Natural killer cell (primary cell): ENCODE data around the gene FNDC10. TPM values are rescaled to one million over a fixed set of nuclear protein-coding genes. Genes with fewer than 3 reads are reported as not detected.

ENCODE experiments used
- ATAC-seq, 3 donors: fragments of 150-1000 bp in 2 of 3; fragments of 200-7000 bp in 1 of 3; cut with Tn5 transposase; 1 replicate in 1 of 3; 2 replicates in 2 of 3; pipeline ENCODE4 v1.10.0; 2021; ENCODE audit warnings: mild to moderate bottlenecking in 2 of 3, moderate library complexity in 2 of 3
- DNase-seq, 2 donors: peaks; one replicate each; pipeline versions ENCODE4 v3.0.0 to v3.0.0-alpha.2; 2013 to 2021; ENCODE audit warnings: mixed read lengths in 1 of 2
- H3K27ac ChIP-seq: one replicate; pipeline ENCODE4 v1.5.1; 2013; ENCODE audit warnings: mild to moderate bottlenecking, low read length
- H3K27me3 ChIP-seq: one replicate; pipeline ENCODE4 v1.6.1; 2013; ENCODE audit warnings: low read length; ENCODE audit not compliant: control insufficient read depth, insufficient read depth
- H3K36me3 ChIP-seq: one replicate; pipeline ENCODE4 v1.6.1; 2013; ENCODE audit warnings: low read length; ENCODE audit not compliant: control insufficient read depth, insufficient read depth
- H3K4me1 ChIP-seq: one replicate; pipeline ENCODE4 v1.6.1; 2013; ENCODE audit warnings: low read length; ENCODE audit not compliant: control insufficient read depth, insufficient read depth
- H3K4me3 ChIP-seq: one replicate; pipeline ENCODE4 v1.5.1; 2013; ENCODE audit warnings: low read length
- H3K9me3 ChIP-seq: one replicate; pipeline ENCODE4 v1.6.1; 2013; ENCODE audit warnings: low read length; ENCODE audit not compliant: control insufficient read depth, insufficient read depth
- H3K27ac Mint-ChIP-seq, 2 donors: one replicate each; pipeline ENCODE4 v1.8.0; 2022; ENCODE audit warnings: mild to moderate bottlenecking in 2 of 2, mixed read lengths in 2 of 2, moderate library complexity in 1 of 2
- H3K27me3 Mint-ChIP-seq, 2 donors: one replicate each; pipeline ENCODE4 v1.8.0; 2022; ENCODE audit warnings: low read depth in 2 of 2, mixed read lengths in 2 of 2
- H3K36me3 Mint-ChIP-seq: one replicate; pipeline ENCODE4 v1.8.0; 2022; ENCODE audit warnings: mixed read lengths
- H3K4me1 Mint-ChIP-seq, 2 donors: one replicate each; pipeline ENCODE4 v1.8.0; 2022; ENCODE audit warnings: mixed read lengths in 2 of 2
- H3K4me3 Mint-ChIP-seq: one replicate; pipeline ENCODE4 v1.8.0; 2022; ENCODE audit warnings: mild to moderate bottlenecking, moderate library complexity, mixed read lengths
- H3K9me3 Mint-ChIP-seq, 2 donors: one replicate each; pipeline ENCODE4 v1.8.0; 2022; ENCODE audit warnings: mixed read lengths in 2 of 2
- CTCF ChIP-seq: fragments of 200-600 bp; IDR thresholded peaks from one replicate; pipeline ENCODE4 v1.8.0; 2022; ENCODE audit warnings: antibody characterized with exemption
- WGBS: methylation state at CpG from one replicate; pipeline ENCODE4 v1.1.7; 2013; ENCODE audit warnings: missing lambda C conversion rate; ENCODE audit not compliant: insufficient coverage; 5-methylcytosine and 5-hydroxymethylcytosine counted together
- intact Hi-C: fragments of 100-400 bp; cut with micrococcal nuclease; formaldehyde crosslinking; loops from one replicate; pipeline ENCODE4 v1.14.2; 2022
- total RNA-seq, 4 donors: library from RNA; stranded (reverse); fragments of 120-200 nt in 1 of 4; gene quantifications; one replicate each; pipeline versions ENCODE4 v1.2.3 to v1.2.4, GENCODE V29; 2013 to 2022

FNDC10 gene
- total RNA-seq, 3 donors from 2014 or later (not counting 1 experiment from before 2014, with no cell fraction given): 2.8 to 3.2 (median 3.0) TPM

GRCh38 chr1:1603671-1604373, 3.9 kb upstream of the FNDC10 start:
- 88% methylated on average over 12 of the region's 13 CpGs for WGBS
- Mint-ChIP-seq H3K27me3 (peaks cover 0 to 3% of the 10 kb centered on the region in 2 donors), H3K4me1 (peaks cover 0 to 5% of the 10 kb centered on the region in 2 donors), H3K36me3 (no peaks in the 10 kb centered on the region), H3K27ac (no peak overlapping the region), H3K4me3 (peak overlapping the region; percentile 56), H3K9me3 (no peaks in the 10 kb centered on the region)
- no peak overlapping the region for H3K4me3 ChIP-seq
- H3K27ac ChIP-seq: no peak overlapping the region
- DNase-seq (no peak), ATAC-seq (no peak)
- intact Hi-C loops: no loop called here
- no peaks in the 10 kb centered on the region for H3K9me3 ChIP-seq
- peaks cover 14% of the 10 kb centered on the region for H3K4me1 ChIP-seq
- no peak for TF ChIP-seq CTCF
- peaks cover 2% of the 10 kb centered on the region for H3K27me3 ChIP-seq
- no peaks in the 10 kb centered on the region for H3K36me3 ChIP-seq

GRCh38 chr1:1602968-1603506, 3.1 kb upstream of the FNDC10 start:
- peaks cover 19% of the 10 kb centered on the region for H3K4me1 ChIP-seq
- no peak overlapping the region for H3K4me3 ChIP-seq
- H3K27ac ChIP-seq: no peak overlapping the region
- Mint-ChIP-seq H3K27me3 (peaks cover 0 to 4% of the 10 kb centered on the region in 2 donors), H3K9me3 (no peaks in the 10 kb centered on the region), H3K27ac (peak overlapping the region in 1 of 2 donors; percentile 42), H3K4me1 (peaks cover 0 to 7% of the 10 kb centered on the region in 2 donors), H3K4me3 (peak overlapping the region; percentile 41), H3K36me3 (no peaks in the 10 kb centered on the region)
- 87% methylated on average over 13 of the region's 13 CpGs for WGBS
- ATAC-seq: no peak
- H3K27me3 ChIP-seq: peaks cover 2% of the 10 kb centered on the region
- no peaks in the 10 kb centered on the region for H3K36me3 ChIP-seq
- TF ChIP-seq CTCF: no peak
- H3K9me3 ChIP-seq: no peaks in the 10 kb centered on the region
- DNase-seq: no peak
- intact Hi-C loops: no loop called here

- intact Hi-C loops: no loop called here
- no peak for TF ChIP-seq CTCF
- peak in 1 of 2 donors; percentile 13 for DNase-seq
- Mint-ChIP-seq H3K4me3 (peak overlapping the region; percentile 41), H3K4me1 (peaks cover 0 to 7% of the 10 kb centered on the region in 2 donors), H3K27ac (peak overlapping the region in 1 of 2 donors; percentile 42), H3K27me3 (peaks cover 0 to 6% of the 10 kb centered on the region in 2 donors), H3K9me3 (no peaks in the 10 kb centered on the region), H3K36me3 (no peaks in the 10 kb centered on the region)
- H3K27me3 ChIP-seq: peaks cover 2% of the 10 kb centered on the region
- WGBS: 66% methylated on average over 18 of the region's 18 CpGs
- H3K36me3 ChIP-seq: no peaks in the 10 kb centered on the region
- no peak overlapping the region for H3K4me3 ChIP-seq
- H3K4me1 ChIP-seq: peaks cover 22% of the 10 kb centered on the region
- no peak for ATAC-seq
- no peak overlapping the region for H3K27ac ChIP-seq
- H3K9me3 ChIP-seq: no peaks in the 10 kb centered on the region
These were observed 2.5 kb upstream of the FNDC10 start for GRCh38 chr1:1602304-1602967.
